CD4-positive, alpha-beta T cell treated with Interferon alpha-2 for 1 hour (primary cell): ENCODE measurements around the gene AOC3.
"Not testable (repeated sequence)": the region's sequence is repeated elsewhere in the genome, so short reads cannot be mapped to it uniquely, and the experiment has no call there.

Experiments
- DNase-seq, 2 donors: peaks; one replicate each; pipeline ENCODE4 v3.0.0-alpha.2; 2020 to 2022

Gene AOC3

GRCh38 chr17:42867694-42868261 is 16.8 kb downstream of the AOC3 start:
- DNase-seq = not testable (repeated sequence)

GRCh38 chr17:42868338-42868737 is 17.3 kb downstream of the AOC3 start:
- DNase-seq = no peak

- no peak for DNase-seq
Measured at GRCh38 chr17:42871647-42872046, 20.6 kb downstream of the AOC3 start.

GRCh38 chr17:42872251-42872965 is 21.4 kb downstream of the AOC3 start:
- no peak for DNase-seq

GRCh38 chr17:42873315-42873714 is 22.3 kb downstream of the AOC3 start:
- no peak for DNase-seq

- not testable (repeated sequence) for DNase-seq
Measured at GRCh38 chr17:42873932-42874695, 23.1 kb downstream of the AOC3 start.

- no peak for DNase-seq
Measured at GRCh38 chr17:42877037-42877436, 26.0 kb downstream of the AOC3 start.

GRCh38 chr17:42878123-42878880 is 27.3 kb downstream of the AOC3 start:
- no peak for DNase-seq

GRCh38 chr17:42878924-42879595 is 28.1 kb downstream of the AOC3 start:
- DNase-seq = no peak

- DNase-seq = no peak
Measured at GRCh38 chr17:42879596-42879985, 28.6 kb downstream of the AOC3 start.

GRCh38 chr17:42880776-42881310 is 29.8 kb downstream of the AOC3 start:
- no peak for DNase-seq

- not testable (repeated sequence) for DNase-seq
Measured at GRCh38 chr17:42881706-42882105, 30.7 kb downstream of the AOC3 start.

GRCh38 chr17:42882166-42882565 is 31.2 kb downstream of the AOC3 start:
- DNase-seq = no peak

GRCh38 chr17:42883802-42884558 is 33.0 kb downstream of the AOC3 start:
- DNase-seq = no peak

GRCh38 chr17:42885806-42886205 is 34.8 kb downstream of the AOC3 start:
- not testable (repeated sequence) for DNase-seq

GRCh38 chr17:42886283-42887176 is 35.5 kb downstream of the AOC3 start:
- DNase-seq = no peak

GRCh38 chr17:42889809-42890208 is 38.8 kb downstream of the AOC3 start:
- no peak for DNase-seq

- no peak for DNase-seq
Measured at GRCh38 chr17:42891539-42892152, 40.6 kb downstream of the AOC3 start.

- no peak for DNase-seq
Measured at GRCh38 chr17:42893359-42893758, 42.4 kb downstream of the AOC3 start.
